SW480 (cell line): ENCODE measurements around the gene NCK1.
A peak's percentile ranks its signal among the peaks of the same experiment; 100 is the strongest.
"Not testable (repeated sequence)": the region's sequence is repeated elsewhere in the genome, so short reads cannot be mapped to it uniquely, and the experiment has no call there.

Experiments
- DNase-seq: peaks from one replicate; pipeline ENCODE4 v3.0.0-alpha.2; 2016; ENCODE audit warnings: low spot score

NCK1 gene

DNA sequence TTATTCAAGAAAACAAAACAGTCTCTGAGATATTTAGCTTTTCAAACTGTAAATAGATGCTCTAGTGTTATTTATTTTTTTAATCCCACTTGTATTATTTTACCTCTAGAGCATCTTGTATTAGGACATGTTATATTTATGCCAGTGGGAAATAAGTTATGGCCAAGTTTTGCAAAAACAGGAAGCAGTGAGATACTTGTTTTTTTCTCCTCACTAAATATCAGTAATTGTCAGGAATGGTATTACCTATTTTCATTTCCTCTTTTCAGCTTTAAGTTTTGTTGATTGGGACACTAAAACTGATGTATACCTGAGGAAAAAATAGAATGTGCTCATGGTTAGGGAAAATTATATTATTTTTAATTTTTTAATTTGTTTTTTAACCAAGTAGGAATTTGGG, 87.1 kb downstream of the NCK1 start:
- no peak for DNase-seq

DNA sequence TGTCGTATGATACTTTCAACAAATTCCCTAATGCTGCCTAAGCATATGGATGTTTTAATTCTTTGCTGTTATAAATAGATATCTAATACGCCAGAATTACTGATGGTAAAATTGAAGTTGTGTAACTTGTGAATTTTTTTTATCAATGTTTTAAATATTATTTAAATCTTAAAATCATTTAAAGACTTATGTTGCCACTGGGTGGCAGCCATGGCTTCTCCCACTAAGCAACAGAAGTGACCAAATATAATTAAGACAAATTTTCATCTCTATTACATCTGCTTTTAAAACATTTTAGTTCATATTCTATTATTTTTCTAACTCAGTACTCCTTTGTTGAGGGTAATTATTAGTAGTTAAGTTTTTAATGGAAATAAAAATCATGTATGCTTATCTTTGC, 87.7 kb downstream of the NCK1 start:
- DNase-seq, result no peak

DNA sequence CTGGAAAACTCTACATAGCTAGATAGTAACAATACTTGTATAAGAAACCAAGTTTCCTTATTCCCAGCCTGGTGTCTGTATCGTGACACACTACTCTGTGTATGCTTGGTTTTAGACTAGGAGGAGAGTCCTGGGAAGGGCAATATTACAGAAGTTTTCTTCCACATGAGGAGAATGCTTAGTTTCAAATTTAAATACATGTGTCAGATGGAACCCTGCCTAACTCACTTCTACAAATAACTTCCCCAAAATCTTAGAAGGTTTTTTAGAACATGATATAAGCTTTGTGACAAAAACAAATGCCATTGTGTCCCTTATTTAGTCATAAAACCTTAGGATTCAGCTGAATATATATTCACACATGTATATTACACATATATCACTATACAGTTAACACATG, 88.6 kb downstream of the NCK1 start:
- no peak for DNase-seq

DNA sequence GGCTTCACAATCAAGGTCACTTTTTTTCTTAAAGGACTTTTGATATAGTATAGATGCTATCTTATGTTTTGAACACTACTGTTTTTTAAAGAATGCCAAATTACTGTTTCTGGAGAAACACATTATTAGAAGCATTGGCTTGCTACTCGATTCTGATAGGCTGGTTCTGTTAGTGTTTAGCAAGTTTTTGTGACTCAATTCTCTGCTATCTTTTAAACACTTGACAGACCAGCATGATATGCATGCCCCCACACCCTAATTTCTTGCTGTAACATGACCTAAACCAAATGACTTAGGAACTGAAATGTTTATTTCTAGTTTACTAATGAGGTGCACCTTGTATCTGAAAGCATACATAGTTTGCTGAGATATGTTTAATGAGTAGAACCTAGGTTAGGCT, 90.3 kb downstream of the NCK1 start:
- no peak for DNase-seq

DNA sequence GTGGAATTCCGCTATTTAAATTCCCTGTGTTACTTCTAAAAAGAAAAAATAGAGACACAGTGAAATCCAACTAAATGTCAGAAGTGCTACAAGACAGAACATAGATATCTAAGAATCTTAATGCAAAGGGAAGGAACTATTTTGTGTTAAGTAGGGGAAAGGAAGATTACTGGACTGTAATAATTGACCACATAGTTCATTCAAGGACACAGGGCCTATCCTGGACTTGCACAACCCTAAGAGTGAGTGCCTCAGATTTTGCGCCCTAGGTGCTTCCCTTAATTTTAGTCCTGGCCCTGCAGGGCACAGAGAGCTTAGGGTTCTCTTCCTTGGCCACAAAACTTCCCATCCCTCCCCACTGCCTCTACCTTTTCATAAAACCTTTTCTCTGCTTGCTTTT, 92.2 kb downstream of the NCK1 start:
- DNase-seq, result no peak

DNA sequence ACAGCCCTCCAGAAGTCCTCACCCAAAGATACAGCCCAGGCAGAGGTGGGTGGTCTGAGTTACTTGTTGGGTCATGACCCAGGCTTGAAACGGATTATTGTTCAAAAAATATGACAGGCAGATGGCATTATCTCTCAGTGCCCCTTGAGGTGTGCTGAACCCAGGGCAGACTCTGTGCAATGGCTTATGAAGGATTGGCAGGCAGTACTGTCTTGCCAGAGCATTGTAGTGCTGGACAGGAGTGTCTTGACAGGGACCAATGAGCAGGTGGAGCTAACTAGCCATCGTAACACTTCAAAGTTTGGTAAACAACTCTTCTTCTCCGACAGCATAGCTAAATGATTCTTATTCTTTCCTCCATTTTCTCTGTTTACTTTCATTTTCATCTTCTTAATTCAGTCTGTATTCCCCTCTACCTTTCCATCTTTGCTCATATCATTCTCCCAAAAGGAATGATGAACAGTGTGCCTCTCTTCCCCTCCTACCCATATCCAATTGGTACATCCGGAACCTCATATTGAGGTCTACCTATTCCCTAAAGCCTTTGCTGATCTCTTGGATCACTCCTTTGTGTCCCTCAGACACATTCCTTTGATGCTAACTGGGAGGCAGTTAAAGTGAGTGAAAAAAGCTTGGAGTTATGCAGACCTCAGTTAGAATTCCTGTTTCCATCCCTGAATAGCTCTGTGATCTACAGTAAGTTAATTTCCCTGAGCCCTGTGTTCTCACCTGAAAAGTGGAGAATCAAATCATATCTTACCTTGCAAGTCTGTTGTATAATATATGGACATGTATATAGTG, 93.2 kb downstream of the NCK1 start:
- DNase-seq, result peak; percentile 35

DNA sequence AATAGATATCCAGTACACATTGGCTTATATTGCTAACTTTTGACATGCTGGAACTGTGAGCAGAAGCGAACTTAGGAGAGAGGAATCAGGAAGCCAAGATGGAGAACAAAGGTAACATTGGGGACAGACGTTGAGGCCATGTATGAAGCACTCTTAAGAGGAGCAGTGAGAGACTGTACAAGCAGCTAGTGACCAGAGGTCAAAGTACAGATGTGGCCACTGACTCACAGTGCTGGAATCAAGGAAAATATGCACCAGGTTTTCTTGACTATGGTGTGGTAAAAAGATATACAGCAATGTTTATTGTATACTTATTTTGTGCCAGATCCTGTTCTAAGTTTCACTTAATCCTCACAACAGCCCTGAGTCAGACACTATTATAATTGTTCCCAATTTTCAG, 93.8 kb downstream of the NCK1 start:
- DNase-seq, result peak; percentile 92

DNA sequence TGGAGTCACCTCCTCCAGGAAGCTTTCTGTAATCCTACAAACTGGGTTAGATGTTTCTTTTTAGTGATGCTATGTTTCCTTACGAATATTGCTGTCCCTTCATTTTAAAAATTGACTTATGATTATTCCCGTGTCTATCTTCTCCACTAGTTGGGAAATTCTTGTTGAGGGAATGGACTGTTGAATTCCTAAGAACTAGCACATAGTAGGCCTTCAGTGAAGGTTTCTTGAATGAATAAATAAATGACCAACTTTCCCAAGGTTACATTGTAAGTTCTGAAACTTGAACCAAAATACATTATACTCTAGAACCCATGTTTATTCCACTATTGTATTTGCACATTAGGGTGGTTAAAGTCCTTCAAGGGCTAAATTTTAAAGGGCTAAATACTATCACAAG, 95.0 kb downstream of the NCK1 start:
- DNase-seq, result no peak

DNA sequence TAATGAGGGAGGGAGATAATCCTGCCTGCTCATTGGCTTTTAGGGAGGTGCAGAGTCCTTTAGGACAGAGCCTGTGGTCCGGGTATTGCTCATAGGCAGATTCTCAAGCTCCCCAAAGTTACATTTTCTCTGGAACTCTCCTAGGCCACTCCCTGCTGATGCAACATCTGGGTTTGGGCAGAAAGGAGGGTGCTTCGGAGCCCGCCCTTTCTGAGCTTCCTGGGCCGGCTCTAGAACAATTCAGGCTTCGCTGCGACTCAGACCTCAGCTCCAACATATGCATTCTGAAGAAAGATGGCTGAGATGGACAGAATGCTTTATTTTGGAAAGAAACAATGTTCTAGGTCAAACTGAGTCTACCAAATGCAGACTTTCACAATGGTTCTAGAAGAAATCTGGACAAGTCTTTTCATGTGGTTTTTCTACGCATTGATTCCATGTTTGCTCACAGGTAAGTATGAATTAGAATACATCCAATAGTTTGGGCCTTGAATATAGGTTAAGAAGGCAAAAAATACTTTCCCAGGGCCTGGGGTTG, 95.8 kb downstream of the NCK1 start, which contains the start of gene IL20RB:
Gene IL20RB (plus strand): TSS at position 233 of the 538 bp plus-strand sequence. CDS start 131 bp downstream, at position 364.
- peak; percentile 91 for DNase-seq

DNA sequence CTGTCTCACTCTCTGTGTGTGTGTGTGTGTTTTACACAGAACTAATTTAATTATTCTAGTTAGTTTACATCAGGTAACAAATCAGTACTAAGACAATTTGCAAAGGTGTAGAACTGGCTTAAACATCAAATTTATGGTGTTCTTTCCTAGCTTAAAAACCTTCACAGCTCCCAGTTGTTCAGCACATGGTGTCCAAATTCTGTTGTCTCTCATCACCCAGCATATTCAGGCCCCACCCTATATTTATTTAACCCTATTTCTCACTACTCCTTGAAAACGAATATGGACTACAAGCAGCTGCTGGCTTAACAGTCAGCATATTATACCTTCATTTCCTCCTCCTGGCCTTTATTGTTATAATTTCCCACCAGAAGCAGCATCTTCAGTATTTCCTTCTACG, 96.9 kb downstream of the NCK1 start:
- no peak for DNase-seq

DNA sequence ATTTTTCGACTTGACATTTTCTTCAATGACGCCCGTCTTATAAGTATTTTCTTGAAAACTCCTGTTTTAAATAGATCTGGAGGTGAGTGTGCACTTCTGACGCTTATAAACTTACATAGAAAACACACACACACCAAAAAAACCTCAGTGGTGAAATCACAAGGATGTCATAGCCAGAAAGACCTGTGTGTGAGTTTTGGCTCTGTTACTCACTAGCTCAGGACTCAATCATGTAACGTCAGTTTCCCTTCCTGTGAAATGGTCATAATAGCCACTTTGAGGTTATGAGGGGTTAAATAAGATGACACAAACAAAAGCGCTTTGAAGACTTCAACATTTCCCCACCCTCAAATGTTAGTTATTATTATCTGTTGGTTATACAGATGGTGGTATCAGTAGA, 97.6 kb downstream of the NCK1 start:
- no peak for DNase-seq

DNA sequence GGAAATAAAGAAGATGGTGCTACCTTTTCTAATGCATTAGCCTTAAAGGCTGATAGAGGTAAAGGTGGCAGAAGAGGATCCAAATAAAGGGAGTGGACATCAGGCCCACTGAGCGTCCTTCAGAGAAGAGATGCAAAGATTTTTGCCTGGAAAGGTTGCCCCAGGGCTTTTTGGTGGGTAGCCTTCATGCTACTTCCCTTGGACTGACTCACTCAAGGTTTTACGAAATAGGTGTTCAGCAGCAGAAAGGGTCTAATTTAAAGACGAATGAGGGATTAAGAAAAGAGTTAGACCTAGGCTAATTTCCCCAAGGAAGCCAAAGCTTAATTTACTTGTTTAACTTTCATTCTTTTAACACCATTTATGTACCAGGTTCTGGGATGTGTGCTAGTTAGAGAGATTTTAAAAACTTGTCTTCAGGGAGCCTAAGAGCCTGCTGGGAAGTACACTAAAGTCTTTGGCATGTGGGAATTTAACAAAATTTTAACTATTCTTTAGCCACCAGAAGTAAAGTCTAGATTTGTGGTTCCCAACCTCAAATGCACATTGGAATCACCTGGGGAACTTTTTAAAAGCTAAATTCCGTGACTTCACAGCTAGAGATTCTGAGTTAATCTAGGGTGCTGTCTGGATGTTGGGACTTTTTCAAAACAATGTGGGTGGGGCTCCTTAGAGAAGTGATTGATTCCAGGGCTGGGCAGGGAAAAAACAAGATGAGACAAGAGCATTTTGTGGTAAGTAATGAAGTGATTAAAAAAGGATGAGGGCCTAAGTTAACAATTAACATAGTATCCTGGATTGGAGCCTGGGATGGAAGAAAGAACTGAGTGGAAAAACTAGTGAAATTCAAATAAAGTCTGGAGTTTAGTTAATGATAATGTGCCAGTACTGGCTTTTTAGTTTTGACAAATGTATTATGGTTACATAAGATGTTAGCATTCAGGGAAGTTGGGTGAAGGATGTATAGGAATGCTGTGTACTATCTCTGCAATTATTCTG, 99.1 kb downstream of the NCK1 start:
- DNase-seq, result no peak

DNA sequence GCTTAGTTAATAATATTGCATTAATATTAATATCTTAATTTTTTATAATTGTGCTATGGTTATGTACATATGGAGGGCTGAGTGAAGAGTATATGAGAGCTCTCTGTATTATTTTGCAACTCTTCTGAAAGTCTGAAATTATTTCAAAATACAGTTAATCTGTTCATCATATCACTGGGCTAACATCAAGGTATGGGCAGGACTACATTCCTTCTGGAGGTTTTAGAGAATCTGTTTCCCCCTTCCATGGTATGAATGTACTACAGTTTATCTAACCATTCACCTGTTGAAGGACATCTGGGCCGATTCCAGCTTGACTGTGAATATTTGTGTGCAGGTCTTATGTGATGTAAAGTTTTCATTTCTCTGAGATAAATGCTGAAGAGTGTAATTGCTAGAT, 100.9 kb downstream of the NCK1 start:
- DNase-seq, result no peak

DNA sequence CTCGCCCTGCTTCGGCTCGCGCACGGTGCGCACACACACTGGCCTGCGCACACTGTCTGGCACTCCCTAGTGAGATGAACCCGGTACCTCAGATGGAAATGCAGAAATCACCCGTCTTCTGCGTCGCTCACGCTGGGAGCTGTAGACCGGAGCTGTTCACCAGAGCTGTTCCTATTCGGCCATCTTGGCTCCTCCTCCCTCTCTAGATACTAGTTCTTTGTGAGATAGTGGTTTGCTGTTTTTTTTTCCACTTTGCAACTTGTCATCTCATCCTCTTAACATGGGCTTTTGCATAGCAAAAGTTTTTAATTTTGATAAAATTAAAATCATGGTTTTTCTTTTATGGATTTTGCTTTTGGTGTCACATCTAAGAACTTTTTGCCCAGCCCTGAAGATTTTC, 107.5 kb downstream of the NCK1 start:
- not testable (repeated sequence) for DNase-seq

DNA sequence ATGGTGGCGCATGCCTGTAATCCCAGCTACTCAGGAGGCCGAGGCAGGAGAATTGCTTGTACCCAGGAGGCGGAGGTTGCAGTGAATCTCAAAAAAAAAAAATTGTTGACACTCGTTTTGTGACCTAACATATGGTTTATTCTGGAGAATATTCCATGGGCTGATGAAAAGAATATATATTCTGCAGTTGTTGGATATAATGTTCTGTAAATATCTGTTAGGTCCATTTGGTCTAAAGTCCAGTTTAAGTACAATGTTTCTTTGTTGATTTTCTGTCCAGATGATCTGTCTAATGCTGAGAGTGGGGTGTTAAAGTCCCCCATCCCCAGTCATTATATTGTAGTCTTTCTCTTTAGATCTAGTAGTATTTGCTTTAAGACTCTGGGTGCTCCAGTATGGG, 111.3 kb downstream of the NCK1 start:
- DNase-seq, result no peak

DNA sequence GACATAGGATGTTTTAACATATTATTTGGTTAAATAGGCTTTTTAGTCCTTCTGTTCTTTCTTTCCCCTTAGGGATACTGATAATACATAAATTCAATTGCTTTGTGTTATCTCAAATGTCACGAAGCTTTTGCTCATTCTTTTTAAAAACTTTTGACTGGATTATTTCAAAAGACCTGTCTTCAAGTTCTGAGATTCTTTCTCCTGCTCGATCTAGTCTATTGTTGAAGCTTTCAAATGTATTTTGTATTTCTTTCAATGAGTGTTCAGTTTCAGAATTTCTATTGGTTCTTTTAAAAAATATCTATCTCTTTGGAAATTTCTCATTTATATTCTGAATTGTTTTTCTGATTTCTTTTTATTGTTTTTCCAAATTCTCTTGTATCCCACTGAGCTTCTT, 112.7 kb downstream of the NCK1 start:
- no peak for DNase-seq

DNA sequence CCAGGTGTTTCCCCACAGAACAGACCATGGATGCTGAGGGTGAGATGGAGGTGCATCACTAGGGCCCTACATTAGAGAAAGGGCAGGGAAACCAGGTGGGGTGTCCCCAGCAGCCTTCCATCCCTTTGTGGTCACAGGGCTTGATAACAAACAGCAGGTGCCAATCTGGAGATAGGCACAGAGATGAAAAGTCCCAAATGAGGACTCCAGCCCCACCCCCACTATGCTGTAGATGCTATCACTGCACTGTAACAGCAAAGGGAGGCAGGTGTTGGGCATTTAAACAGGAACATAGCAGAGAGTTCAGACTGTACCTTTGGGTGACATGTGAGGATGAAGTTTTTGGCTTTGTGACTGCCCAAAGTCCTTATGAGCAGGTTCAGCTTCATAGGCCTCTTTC, 117.2 kb downstream of the NCK1 start:
- DNase-seq, result no peak

DNA sequence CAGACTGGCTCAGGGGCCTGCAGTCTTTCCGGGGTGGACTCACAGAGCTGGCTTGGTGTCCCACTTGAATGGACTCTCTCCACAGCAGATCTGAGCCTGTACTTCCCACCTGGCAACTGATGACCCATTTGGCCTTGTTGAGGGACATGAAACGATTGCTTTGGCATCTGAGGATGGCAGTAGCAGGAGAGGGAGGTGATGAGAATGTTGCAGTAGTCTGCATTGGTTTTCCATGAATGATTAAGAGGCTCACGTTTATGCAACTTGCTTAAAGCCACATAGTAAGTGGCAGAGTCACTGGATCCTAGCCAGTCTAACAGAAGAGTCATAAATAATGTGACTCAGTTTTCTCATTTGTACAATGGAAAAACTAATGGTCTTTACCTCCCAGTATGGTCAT, 117.7 kb downstream of the NCK1 start:
- DNase-seq, result no peak

DNA sequence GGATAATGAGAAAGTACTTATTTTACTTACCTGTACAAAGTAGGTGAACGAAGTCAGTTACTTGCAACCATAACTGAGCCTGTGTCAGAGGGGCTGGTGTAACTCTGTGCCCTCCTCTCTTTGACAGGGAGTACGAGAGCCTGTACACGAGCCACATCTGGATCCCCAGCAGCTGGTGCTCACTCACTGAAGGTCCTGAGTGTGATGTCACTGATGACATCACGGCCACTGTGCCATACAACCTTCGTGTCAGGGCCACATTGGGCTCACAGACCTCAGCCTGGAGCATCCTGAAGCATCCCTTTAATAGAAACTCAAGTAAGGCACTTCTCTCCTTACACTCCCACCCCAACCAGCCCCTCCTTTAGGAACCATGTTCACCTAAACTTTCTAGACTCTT, 120.0 kb downstream of the NCK1 start:
- DNase-seq, result no peak

DNA sequence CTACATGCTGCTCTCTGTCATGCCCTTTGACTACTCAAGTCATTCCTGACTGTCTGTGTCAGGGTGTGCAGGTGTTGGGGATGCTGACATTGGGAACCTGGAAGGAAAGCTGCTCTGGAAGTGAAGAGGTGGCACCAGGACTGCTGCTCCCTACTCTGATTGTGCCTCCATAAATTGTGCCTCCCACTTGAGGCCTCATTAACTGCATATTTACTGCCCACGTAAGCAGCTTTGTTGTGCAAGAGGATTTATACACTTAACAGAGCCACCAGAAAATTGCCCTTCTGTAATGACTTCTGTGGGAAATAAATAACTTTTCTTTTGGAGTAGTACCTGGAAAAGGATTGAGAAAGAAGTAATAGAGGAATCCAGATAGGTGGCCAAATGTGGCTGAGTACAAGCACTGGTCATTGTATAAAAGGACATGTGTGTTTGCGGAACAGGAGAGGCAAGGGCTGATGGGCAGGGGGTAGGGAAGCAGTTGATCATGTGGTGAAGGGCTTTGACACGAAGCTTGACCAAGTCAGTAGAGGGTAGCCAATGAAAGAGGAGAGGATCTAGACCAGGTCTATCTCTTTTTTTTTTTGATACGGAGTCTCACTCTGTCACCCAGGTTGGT, 120.6 kb downstream of the NCK1 start:
- no peak for DNase-seq

DNA sequence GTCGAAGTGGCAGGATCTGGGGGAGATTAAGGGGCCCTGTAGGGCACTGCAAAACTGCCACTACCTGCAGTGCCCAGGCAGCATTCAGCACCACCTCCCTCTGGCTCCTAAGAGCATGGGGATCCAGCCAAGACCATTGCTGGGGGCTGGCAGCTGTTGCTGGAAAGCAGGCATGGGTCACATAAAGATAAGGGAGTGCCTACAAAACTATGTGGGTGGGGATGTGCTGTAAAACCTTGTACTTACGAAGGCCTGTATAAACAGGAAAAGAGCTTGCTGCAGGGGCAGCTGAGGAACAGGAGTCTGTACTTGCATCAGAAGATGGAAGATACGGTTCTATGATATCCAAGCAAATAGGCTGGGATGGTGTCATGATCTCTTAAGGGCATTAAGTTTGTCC, 122.8 kb downstream of the NCK1 start:
- peak; percentile 9 for DNase-seq

DNA sequence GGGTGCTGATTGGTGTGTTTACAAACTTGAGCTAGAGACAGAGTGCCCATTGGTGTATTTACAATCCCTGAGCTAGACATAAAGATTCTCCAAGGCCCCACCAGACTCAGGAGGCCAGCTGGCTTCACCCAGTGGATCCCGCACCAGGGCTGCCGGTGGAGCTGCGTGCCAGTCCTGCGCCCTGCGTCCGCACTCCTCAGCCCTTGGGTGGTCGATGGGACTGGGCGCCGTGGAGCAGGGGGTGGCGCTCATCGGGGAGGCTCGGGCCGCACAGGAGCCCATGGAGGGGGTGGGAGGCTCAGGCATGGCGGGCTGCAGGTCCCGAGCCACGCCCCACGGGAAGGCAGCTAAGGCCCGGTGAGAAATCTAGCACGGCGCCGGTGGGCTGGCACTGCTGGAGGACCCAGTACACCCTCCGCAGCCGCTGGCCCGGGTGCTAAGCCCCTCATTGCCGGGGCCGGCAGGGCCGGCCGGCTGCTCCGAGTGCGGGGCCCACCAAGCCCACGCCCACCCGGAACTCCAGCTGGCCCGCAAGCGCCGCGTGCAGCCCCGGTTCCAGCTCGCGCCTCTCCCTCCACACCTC, 125.5 kb downstream of the NCK1 start:
- not testable (repeated sequence) for DNase-seq
